HG03139 (cell line): Measurements from ENCODE around the gene SELENBP1.
"Not testable (repeated sequence)": the region's sequence is repeated elsewhere in the genome, so short reads cannot be mapped to it uniquely, and the experiment has no call there.

Source experiments
- ATAC-seq: cut with Tn5 transposase; IDR thresholded peaks from one replicate; pipeline ENCODE4 v1.9.1; 2021; ENCODE audit not compliant: unreplicated experiment

The SELENBP1 gene

DNA sequence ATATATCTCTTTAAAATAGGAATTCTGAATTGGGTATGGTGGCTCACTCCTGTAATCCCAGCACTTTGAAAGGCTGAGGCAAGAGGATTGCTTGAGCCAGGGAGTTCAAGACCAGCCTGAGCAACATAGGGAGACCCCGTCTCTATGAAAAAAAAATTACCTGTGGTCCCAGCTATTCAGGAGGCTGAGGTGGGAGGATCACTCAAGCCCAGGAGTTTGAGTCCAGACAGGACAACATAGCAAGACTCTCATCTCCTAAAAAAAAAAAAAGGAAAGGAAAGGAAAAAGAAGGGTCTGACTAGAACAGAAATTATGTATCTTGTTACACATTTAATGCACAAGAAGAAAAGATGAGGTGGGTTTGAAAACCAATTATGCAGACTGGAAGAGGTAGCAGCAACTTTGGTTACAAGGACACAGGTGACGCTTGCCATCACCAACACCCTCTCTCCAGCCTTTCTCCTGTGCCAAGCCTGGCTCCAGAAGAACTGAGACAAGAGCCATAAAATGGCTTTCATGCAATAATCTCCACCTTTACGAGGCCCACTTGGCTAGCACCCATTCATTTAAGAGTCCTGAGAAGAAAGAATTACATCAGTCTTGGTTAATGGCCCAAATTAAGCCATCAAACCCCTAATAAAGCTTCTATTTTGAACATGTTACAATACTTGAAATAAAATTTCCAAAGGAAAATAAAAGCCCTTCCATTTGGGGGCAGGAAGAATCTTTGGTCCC lies 4.8 kb upstream of the SELENBP1 start:
- ATAC-seq = no peak

DNA sequence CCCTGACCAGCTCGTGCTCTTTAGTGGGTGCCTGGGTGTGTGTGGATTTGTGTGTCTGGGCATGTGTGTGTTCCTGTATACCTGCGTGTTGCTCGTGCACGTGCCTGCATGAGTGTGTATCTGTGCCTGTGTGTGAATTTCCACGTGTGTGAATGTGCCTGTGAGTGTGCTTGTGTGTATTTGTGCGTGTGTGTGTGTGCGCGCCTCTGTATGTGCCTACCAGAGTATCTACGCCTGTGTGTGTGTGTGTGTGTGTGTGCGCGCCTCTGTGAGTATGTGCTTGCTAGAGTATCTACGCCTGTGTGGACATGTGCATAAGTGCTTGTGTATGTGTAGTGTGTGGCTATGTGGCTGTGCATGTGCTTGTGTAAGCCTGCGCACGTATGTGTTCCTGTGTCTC lies 691 bp upstream of the SELENBP1 start:
- ATAC-seq = no peak

DNA sequence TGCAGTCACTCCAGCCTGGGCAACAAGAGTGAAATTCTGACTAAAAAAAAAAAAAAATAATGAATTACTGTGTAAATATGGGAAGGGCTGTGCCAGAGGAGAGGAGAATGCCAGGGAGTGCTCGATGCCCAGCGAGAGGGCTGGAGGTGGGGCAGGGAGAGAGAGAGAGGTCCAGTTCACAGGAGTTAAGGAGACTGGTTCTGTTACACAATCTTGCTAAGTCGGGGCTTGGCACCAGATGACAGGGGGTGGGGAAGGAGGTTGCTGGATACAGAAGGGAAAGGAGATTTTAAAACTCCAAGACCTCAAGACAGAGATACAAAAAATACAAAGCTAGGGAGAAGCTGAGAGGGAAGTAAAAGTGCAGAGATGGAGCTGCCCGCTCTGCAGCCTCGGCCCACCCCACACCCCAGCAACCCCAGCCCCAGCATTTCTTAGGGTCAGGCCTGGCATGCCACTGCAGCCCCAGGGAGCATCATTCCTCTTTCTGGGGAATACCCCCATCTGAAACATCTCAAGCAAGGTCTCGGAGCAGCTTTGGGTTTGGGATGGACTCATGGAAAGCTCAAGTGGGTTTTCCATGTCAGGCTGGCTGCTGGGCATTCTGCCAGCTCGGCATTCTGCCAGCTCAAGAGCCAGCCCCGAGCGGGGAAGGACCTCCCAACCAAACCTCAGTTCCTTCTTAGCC lies 991 bp downstream of the SELENBP1 start:
- ATAC-seq = no peak

DNA sequence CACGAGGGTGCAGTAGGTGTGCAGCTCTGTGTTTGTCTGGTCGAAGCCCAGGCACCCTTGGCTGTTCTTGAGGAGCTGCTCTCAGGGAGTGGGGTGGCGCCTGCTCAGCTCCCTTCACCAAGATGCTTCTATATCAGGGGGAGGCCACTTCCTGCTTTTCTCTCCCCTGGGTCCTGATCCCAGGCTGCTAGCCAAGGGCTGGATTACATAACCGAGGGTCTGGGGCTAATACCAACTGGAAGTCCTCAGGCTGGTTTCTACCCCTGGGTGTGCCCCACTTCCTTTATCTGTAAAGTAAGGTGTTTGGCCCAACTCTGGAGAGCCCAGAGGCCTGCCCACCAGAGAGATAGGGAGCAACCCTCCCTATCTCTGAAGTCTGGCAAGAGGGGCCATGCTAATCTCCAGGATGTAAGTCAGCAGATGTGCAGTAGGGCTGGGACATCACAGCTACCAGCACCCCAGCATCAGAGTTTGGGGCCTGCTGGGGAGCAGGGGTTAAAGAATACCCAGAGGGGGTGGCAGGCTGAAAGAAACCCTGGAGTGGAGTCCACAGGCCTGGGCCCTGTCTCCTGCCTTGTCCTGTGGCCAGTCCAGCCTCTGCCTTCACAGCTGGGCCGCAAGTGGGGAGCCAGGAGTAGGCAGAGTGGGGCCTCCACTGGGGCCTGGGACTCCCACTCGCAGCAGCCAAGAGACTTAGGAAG lies 2.1 kb downstream of the SELENBP1 start:
- ATAC-seq = no peak

DNA sequence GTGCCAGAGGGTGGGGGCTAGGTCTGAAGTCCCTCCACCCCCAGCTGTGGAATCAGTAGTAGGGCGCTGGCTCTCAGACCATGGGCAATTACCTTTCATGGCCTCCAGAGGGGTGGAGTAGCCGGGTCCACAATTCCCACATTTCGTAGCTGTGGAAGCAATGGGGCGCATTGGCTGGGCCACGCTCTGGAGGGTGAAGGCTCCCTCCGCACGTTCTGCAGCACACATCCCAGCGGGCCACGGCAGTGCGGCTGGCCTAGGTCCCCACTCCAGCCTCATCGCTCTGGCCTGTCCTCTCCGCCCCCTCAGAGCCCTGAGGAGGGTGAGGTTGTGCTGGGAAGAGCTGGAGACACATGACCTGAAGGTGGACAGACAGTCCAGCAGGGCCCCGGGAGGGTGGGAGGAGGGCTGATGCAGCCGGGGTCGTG lies 2.9 kb downstream of the SELENBP1 start:
- ATAC-seq = no peak

DNA sequence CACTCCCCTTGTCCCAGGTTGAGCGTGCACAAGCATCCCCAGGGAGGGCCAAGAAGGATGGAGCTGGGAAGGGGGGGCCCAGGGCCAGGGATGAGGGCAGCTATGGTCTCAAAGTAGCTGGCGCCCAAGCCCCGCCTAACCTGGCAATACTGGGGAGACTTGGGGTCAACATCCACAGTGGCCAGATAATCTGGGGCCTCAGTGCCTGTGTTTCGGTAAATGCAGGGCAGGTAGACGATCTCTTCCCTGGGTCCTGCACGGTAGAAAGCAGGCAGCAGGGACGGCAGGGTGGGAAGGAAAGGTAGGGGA lies 3.2 kb downstream of the SELENBP1 start:
- no peak for ATAC-seq

DNA sequence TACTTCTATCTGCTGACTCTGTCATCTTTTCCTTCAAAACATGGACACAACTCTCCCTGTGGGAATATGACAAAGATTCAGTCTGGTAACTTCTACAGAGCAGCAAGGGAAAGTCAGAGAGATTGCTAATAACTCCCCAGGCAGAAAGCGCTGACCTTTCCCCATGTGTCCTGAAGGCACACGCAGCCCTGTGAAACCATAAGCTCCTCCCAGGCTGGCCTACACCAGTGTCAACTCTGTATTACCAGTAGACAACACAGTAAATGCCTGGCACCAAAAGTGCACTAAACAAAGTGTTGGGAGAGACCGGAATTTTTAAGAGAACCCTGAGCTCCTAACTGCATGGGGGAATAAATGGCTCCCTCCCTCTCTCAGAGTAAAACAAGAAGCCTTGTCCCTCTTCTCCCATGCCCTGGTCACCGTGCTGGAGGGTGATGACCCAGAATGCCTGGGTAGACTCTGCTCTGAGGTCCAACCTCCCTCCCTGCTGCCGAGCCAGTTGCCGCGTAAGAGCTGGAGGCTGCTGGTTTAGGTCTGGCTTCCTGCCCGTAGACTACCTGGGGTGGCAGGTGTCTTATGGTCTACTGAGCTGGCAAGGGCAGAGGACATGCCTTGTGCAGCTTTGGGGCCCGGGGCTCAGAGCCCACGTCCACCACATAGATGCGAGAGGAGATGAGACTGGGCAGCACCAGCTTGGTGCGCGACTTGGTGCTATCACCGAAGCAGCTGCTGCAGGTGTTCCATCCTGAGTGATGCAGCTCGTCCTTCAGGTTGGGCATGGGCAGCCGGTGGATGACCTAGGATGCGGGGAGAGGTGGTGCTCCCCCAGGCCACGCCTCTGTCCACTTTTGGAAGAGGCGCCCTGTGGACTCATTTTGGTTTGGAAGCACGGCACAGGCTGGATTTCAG lies 3.9 kb downstream of the SELENBP1 start:
- no peak for ATAC-seq

DNA sequence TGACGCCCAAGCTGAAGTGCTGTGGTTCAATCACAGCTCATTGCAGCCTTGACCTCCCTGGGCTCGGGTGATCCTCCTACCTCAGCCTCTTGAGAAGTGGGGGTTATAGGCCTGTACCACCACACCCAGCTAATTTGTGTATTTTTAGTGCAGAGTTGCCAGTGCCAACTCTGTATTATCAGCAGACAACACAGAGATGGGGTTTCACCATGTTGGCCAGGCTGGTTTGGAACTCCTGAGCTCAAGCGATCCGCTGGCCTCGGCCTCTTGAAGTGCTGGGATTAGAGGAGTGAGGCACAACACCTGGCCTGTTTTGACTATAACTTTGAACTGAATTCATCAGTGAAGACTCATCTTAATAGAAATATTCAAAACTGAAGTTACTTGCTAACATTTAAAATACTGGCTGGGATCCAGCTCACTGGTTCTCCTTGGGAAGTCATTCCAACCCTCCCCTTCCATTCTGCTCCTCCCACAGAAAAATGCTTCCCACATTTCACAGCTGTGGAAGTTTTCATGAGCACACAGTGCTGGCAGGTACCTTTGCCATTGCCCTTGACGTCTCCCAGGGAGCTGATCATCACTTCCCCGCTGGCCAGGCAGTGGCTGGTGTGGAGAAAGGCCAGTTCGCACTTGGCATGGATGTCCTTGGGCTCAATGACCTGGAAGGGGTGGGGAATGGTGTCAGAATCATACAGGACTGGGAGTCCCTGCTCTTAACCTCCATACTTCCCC lies 4.7 kb downstream of the SELENBP1 start:
- ATAC-seq = no peak

DNA sequence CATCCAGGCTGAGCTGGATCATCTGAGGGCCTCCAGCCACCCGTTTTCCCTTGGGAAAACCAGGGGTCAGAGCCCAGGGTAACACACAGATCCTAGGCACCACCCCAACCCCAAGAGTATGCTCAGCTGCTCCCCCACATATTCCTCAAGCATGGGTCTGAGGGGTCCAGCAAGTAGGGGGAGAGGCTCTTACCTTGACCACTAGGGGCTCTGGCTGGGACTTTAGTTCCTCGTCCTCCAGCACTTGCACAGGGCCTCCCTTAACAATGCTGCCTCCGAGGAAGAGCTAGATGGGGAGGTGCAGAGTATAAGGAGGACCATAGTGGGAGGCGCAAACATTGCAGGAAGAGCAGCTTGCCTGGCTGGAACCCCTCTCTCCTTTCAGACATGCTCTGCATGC lies 7.5 kb downstream of the SELENBP1 start:
- no peak for ATAC-seq

DNA sequence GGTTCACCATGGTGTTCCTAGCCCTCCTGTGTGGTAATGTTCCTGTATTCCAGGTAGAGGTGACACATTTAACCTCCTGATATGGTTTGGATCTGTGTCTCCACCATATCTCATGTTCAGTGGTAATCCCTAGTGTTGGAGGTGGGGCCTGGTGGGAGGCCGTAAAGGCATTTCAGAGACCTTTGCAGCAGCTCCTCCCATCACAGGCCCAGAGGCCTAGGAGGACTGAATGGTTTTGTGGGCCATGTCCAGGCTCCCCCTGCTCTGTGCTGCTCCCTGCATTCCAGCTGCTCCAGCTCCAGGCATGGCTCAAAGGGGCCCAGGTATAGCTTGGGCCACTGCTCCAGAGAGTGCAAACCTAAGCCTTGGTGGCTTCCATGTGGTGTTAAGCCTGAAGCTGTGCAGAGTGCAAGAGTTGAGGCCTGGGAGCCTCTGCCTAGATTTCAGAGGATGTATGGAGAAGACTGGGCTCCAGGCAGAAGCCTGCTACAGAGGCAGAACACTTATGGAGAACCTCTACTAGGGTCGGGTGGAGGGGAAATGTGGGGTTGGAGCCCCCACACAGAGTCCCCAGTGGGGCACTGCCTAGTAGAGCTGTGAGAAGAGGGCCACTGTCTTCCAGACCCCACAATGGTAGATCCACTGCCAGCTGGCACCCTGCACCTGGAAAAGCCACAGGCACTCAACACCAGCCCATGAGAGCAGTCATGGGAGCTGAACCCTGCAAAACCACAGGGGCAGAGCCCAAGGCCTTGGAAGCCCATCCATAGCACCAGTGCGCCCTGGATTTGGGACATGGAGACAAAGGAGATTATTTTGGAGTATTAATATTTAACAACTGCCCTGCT lies 10.0 kb downstream of the SELENBP1 start:
- ATAC-seq = no peak

DNA sequence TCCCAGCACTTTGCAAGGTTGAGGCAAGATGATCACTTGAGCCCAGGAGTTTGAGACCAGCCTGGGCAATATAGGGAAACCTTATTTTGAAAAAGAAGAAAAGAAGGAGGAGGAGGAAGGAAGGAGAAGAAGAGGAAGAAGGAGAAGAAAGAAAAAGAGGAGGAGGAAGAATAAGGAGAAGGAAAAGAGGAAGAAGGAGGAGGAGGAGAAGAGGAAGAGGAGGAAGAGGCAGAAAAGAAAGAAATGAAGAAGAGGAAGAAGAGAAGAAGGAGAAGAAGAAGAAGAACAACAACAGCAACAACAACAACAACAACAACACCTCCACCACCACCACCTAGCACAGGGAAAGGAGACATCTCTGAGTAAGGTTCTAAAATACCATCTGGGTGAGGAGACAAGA lies 10.6 kb downstream of the SELENBP1 start:
- ATAC-seq = no peak

DNA sequence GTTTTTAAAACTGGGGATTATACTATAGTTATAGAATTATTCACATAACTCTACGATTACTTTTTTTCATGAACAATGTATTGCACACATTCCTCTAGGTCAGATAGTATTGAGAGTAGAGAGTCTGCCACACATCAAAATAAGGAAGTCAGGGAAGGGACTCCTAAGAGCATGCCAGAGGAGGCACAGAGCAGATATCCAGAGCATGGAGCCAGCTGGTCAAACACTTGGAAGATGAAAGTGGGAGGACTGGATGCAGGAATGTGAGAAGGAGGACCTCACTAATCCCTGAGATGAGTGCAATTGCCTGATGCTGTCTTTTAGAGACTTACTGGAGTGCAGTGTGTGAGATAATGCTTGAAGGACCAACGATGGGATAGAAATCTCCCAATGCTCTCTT lies 15.8 kb downstream of the SELENBP1 start:
- no peak for ATAC-seq

DNA sequence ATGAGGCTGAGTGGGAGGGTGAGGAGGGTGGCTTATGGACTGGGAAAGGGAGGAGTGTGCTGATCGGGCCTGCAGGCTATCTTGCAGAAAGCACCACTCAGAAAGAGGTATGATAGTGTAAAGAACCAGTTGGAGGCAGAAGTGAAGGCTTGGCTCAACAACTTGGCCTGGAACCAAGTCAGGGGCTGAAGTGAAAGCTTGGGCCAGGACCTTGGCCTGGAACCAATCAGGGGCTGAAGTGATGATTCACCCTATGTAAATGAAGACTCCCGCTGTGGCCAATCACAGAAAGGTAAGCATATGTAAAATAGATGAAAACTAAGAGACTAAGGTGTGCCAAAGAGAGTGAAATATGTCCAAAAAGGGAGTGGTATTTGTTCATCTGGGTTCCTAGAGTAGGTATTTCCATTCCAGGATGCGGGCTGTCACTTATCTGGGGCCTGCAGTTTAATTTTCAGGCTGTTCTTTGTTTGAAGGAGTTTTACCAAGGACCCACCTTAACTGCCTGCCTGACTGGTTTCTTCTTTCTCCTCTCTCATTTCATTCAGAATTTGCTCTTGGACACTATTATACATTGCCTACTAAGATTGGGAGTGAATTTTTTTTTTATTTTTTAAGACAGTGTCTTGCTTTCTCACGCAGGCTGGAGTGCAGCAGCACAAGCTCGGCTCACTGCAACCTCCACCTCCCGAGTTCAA lies 20.3 kb downstream of the SELENBP1 start:
- no peak for ATAC-seq

DNA sequence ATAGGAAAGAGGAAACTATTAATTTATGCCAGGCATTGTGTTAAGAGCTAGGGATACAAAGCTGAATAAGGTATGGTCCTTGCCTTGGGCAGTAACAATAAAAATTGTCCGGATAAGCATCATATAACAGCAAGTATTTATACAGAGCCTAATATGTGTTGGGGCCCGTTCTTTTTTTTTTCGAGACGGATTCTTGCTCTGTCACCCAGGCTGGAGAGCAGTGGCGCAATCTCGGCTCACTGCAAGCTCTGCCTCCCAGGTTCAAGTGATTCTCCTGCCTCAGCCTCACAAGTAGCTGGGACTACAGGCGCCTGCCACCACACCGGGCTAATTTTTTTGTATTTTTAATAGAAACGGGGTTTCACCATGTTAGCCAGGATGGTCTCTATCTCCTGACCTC lies 22.2 kb downstream of the SELENBP1 start:
- ATAC-seq = not testable (repeated sequence)

DNA sequence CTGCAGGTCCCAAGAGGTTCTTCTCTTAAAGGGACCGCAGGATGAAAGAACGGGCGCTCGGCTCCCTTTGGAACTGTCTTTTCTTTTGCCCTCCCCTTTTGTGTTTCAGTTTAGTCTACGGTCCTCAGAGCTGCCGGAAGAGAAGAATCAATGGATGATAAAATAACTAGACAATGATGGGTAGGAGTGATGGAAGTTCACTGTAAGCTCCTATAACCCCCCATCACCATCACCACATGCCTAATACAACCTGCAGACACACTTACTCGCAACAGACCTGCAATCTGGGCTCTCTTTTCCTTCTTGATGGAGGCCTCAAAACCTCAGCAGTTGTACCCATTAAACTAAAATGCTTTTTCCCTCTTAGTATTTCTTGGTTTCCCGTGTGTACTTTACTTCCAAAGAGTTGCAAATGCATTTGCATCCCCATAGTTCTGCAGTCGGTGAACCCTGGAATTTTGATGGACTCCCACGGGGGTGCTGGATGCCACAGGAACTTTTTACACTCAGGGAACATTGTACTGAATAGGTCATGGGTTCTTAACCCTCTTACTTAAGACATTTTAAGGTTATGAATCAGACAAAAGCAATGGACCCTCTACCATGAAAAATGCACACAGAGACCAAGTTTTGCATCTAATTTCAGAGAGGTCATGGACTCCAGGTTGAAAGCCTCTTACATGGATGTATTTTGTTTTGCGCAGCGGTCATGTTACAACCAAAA lies 24.8 kb downstream of the SELENBP1 start:
- ATAC-seq = peak; percentile 15

DNA sequence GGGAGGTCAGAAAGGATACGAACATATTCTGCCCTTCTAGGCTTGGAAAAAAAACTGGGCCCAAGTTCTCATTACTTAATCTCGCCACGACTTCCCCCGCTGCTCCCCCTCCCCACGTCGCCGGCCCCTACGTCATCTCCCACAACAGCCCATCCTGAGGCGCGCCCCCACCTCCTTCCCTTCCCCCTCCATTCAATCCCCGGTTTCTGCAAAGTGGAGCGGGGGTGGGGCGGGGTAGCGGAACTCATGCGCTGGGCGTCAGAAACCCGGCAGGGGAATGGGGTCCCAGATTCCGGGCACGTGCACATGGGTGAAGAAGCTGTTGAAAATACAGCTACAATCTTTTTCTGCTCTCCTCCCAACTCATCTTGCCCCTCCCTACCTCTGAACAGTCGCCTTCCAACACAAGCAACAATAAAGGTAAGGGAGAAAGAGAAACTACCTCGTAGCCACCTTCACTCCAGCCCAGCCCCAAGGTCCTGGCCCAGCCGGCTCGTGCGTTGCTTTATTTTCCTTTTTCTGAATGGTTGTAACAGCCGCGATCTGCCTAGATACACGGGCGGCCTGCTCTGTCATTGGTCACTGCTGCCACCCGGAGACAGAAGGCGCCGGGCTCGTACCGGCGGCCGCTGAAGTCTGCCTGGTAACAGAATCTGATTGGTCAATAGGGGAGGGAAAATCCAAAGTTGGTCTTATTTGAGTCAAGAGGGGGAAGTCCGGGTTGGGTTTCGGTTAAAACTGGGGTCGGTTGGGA lies 25.6 kb downstream of the SELENBP1 start, which contains the start of gene RFX5:
TSS of gene RFX5 (minus strand) at position 484 of the 754 bp plus-strand sequence. CDS start 932 bp downstream, outside the sequence.
- peak; percentile 92 for ATAC-seq

DNA sequence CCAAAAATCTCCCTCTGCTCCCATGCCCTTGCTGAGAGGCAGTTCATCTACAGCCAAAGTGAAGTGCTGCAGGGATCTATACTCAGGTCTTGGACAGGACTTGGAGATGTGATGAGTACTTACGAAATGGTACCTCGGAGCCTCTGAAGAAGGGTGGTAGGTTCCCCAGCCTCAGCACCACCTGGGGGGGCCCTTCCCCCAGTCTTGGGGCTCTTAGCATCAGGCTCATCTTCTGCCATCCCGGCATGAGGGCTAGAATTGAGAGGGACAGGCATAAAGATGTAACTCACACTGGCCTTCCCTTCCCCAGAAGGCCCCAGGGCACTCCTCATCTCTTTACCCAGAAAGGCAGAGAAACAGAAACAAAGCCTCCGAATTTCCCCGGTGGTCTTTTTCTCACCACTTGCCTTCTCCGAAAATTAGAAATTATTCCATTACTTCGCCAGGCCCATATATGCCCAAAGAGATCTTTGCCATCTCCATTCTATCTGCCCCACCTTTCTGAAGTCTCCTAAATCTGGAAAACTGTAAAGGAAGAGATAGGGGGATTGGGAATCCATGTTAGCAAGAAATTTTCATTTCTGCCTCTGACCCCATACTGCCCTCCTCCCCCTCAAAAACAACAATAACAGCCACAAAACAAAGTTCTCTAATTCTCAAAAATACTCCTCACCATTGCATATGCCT lies 26.3 kb downstream of the SELENBP1 start:
- ATAC-seq = no peak
